H54 (cell line): ENCODE results near the gene ZNF423.

ENCODE experiments used
- DNase-seq: peaks from one replicate; pipeline ENCODE4 v3.0.0; 2011; ENCODE audit warnings: low spot score, mixed read lengths; ENCODE audit not compliant: insufficient read length
- FAIRE-seq: peaks from 3 replicates; lab custom pipeline; 2011; peaks lifted over from hg19 to GRCh38; lab: Jason Lieb, UNC
- POLR2A ChIP-seq: IDR thresholded peaks from 2 replicates; pipeline ENCODE4 v1.6.1; 2011; ENCODE audit warnings: low read depth, mild to moderate bottlenecking, low read length

Gene ZNF423

DNA sequence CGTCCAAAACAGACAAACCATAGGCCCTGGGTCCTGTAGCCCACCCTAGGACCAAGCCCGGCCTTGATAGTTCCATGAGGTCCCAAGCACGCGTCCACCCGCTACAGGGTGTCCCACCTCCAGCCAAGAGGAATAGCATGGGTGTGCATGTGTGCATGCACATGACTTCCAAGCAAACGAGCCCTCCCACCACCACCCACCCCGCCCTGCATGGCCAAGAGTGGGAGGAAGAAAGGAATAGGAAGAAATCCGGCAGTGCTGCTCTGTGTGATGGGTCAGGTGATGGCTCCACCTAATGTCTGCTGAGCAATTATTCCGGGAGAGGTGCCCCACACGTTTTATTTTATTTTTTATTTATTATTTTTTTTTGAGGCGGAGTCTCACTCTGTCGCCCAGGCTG is 184.6 kb downstream of the ZNF423 start:
- FAIRE-seq, result no peak
- TF ChIP-seq POLR2A, result no peak
- no peak for DNase-seq

DNA sequence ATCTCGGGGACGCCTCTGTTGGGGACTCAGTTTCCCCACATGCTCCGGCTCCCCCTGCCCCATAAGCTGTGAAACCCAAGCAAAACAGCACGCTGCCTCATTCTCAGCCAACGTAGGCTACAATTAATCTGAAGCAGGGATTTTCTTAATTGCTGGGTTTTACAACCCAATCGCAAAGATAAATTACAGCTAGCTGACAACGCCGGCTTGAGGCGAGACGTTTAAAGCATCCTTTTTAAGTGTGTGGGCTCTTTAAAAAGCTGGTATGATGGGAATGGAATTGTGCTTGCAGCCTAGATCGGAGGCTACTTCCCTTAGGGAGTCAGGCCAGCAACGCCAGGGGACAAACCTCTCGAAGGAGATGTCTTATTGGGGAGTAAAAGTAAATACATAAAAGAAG is 185.3 kb downstream of the ZNF423 start:
- no peak for FAIRE-seq

DNA sequence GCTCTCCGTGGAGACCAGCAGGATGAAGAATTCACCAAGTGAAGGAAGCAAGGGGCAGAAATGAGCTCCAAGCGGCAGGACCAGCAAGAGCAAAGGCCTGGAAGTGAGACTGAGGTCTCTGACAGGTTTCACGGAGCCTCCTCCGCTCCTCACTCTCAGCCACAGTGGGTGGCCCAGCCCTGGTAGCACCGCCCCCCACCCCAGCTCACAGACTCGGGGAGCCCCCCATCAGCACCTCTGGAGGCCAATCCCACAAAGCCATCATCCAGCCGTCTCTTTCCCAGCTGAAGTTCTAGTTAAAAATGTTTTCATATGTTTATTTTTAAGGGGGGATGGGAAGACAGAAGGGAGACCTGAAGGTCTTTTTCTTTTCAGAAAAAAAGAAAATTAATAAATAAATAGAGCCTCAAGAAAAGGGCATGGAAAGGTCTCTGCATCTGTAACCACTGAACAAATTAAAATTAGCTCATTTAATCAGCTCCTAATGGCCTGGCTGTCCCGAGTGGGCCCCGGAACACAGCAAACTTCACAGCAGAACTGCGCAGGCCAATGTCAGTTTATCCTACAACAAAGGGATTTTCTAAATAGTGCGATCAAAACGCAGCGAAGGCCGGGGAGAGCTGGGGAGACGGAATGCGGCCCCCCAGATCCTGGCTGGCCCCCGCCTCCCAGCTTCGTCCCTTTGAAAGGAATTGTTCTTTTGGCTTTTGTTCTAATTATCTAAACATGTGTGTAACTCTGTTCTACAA is 190.3 kb downstream of the ZNF423 start:
- FAIRE-seq, result no peak
- TF ChIP-seq POLR2A, result no peak
- no peak for DNase-seq

More for the DNA sequence above, 185.3 kb downstream of the ZNF423 start:
- TF ChIP-seq POLR2A, result no peak
- no peak for DNase-seq

DNA sequence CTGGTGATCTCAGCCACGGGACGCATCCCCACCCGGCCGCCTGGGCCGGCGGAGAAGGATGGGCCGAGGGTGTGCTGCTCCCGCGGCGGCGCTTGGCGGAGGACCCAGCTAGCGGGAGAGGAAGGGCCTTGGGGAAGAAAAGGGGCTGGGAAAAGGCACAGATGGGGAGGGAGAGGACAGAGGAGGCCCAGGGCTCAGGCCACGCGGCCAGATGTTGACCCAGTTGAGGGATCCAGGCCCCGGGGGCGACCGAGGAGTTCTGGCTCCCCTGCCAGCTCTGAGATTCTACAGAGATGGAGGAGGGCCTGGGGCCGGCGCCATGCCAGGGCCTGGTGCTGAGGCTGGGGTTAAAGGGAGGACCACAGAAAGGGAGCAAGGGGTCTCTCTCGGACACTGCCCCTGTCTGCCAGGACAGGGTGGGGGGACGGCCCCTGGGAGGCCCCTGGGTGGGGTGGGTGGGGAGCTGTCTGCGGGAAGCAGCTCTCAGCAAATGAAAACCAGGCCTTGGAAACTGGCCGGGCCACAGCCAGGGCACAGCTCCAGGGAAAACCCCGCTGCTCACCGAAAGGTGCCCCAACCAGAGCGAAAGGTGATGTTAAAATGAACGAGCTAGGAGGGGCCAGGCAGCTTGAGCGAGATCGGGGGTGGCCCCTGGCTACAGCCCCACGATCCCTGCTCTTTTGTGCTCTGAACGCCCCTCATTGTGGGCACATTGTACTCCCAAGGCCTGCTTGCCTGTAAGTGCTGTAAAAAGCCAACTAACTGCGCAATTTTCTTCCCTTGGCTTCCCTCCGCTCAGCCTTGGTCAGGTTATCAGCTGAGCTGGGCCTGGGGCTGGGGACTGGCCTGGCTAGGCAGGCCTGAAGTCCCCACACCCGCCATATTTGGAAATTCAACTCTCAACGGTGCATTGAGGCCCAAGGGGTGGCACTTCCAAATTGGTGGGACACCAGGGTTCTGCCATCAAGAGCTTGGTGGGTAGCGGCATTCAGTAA is 191.4 kb downstream of the ZNF423 start:
- FAIRE-seq (no peak), DNase-seq (no peak)
- TF ChIP-seq POLR2A, result no peak

DNA sequence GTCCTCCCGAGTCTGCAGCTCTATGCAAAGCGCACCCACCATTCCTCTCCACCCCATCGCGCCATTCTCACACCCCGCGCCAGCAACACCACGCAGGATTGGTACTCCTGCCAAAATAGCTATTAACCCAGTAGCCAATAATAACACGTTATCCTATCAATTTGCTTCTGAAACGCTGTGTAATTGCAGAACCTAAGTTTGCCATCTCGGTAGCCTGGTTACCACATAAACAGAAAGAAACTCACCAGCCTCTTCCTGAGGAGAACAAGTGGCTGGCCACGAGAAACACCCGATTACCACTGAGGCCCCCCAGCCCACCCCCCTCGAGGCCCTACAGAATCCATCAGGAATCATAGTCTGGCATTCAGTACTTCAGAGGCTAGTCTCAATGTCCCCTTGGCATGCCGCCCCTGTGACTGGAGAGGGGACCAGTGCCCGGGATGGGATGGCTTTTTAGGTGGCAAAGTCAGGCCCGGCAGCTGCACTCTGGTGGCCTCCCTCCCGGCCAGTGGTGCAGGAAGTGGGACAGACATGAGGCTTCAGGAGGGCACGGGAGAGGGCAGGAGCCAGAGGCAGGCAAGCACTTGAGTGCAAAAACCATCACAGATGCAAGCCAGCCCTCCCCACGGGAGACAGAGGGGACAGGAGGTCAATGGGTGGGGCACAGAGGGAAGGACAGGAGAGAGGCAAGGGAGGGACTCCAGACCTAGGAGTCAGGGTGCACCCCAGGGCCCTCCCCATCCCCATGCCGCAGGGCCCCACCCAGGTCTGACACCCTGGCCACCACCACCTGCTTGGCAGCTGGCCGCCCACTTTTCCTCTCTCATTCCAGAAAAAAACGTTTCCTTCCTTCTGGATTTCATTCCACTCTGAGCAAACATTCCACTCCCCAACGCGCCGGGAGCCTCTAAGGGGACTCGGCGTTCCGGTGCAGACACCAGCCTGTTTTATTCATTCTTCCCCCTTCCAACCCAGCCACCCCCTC is 192.5 kb downstream of the ZNF423 start:
- no peak for FAIRE-seq
- TF ChIP-seq POLR2A, result no peak
- no peak for DNase-seq

DNA sequence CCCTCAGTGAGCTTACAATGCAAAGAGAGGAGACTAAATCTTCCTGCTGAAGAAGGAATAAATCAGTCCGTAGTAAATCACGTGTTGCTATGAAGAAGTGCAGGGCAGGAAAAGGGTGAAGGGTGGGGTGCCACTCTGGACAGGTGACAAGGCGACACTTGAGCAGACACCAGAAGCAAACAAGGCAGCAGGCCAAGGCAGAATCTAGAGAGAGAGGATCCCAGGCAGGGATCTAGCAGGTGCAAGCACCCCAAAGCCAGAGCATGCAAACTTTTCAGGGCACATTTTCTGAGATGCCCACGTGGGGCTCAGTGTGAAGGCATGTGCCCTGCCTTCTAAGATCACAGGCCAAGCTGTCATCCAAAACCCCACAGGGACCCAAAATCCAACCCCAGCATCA is 193.3 kb downstream of the ZNF423 start:
- TF ChIP-seq POLR2A, result no peak

DNA sequence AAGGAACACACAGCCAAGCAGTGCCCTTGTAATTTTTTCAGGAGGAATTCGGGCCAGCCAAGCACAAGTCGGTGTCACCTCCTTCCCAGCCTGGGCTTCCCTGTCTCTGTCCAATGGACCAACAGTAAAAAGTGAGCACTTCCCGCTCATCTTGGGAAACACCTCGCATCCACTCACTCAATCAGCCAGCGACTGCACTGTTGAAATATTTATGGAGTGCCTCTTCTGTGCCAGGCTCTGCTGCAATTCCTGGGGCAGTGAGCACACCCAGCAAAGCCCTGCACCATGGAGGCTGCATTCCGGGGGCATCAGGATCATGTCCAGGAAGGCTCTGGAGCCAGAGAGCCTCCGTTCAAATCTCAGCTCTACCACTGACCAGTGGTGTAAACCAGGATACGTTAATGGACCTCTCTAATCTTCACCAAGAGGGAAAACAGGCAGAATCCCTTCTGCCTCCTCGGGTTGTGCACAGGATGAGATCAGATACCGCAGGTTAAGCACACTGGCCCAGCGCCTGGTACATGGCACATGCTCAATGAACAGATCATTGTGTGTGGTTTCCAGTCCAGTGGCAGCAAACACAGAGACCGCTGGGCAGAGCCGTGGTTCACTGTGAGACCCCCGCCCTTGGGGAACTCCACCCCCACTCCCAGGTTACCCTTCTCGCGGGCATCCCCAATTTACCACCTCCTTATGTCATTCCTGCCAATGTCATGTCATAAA is 194.3 kb downstream of the ZNF423 start:
- no peak for FAIRE-seq

More for the DNA sequence above, 193.3 kb downstream of the ZNF423 start:
- DNase-seq, result no peak
- no peak for FAIRE-seq

DNA sequence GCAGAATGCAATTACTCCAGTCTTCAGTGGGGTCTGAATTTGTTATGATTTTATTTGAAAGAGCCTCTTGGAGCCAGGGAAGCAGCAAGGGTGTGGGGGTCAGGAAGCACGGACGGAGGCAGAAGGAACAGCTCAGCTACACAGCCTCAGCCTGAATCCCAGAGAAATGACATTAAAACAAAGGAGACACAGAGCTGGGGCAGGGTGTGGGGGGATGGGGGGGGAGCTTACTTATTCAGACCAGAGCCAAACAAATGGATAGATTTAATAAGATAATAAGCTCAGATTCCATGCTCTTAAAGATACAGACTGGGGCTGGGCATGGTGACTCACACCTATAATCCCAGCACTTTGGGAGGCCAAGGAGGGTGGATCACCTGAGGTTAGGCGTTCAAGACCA is 195.3 kb downstream of the ZNF423 start:
- FAIRE-seq (no peak), DNase-seq (no peak)
- no peak for TF ChIP-seq POLR2A

More for the DNA sequence above, 194.3 kb downstream of the ZNF423 start:
- no peak for DNase-seq
- TF ChIP-seq POLR2A, result no peak

DNA sequence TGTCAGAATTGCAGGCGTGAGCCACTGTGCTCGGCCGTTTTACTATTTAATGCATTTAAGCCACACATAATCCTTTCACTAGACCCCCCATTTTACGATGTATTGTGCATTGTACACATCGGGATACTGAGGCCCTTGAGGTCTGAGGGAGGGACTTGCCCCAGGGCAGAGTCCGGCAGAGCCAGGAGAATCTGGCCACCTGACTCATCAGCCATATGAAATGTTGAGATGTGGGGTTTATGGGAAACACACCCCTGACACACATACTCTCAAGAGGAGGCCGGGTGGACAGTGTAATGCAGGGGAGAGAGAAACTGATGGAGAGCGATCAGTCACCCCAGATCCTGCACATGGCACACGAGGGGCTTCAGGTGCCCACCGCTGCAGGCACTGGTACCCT is 196.6 kb downstream of the ZNF423 start:
- no peak for TF ChIP-seq POLR2A
- DNase-seq, result no peak
- no peak for FAIRE-seq

DNA sequence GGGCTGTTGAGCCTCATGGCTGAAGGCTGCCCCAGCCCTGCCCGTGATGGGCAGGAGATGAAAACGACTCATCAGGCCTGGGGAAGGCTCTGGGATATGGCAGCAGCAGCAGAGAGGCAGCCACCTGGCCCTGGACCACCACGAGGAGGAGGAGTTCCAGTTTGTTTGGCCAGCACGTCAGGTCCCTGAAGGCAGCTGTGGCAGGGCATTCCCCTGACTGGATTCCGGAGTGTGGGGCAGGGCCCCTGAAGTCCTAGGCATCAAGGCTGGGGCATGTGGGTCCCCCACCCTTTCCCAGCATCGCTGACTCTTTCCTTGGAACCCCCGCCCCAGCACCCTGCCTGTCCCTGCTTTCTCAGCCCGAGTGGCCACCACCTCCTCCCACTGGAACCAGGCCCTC is 197.4 kb downstream of the ZNF423 start:
- FAIRE-seq, result no peak
- no peak for TF ChIP-seq POLR2A
- DNase-seq, result no peak

DNA sequence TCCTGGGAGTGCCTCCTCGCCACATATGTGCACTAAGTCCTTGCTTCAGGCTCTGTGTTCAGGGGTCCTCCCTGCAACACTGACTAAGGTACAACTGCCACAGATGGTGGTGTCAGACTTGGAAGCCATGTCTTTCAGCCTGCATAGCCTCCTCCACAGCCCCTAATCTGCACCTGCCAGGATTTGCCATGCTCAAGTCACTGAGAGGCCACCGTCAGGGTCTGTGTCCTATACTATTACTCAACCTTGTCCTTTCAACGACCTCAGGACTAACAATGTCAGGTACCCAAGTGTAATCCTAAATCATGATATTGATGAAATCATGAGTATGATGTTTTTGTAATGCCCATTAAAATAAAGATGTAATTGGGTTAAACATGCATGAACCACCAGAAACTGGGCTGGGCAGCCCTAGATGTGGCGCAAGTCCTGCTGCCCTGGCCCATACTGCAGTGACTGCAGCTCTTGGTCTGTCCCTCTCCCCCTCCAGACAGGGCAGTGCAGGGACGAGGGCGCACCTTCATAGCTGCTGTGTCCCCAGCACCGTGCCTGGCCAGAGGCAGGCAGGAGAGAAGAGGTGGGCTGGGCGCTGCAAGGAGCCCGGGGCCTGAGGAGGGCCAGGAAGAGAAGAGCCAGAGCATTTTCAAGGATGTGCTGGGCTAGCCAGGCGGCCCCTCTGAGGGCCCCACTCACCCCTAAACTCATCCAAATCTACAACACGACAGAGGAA is 198.0 kb downstream of the ZNF423 start:
- no peak for TF ChIP-seq POLR2A
- DNase-seq (no peak), FAIRE-seq (no peak)

DNA sequence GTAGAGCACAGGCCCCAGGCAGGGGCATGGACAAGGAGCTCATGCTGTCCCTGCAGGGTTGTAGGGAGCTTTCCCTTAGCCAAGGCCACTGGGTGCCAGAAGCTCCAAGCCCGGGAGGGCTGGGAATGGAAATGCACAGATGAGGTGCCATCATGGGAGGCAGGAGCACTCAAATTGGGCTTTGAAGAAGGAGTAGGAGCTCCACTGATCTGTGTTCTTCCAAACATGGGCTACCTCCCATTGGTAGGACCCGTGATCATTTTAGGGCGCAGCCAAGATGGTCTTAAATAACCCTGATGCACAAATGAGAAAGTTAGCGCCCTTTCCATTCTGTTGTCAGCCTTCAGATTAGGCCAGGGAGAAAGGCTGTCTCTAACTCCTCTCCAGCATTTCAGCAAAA is 201.5 kb downstream of the ZNF423 start:
- DNase-seq, result no peak
- TF ChIP-seq POLR2A, result no peak
- no peak for FAIRE-seq
